ENCODE results near the gene GRIP2.

GRCh38 chr3:14560110-14560509, 20.0 kb upstream of the GRIP2 start:
- no peak for TF ChIP-seq POLR2A (IDR thresholded peaks at IDR 0.05)
- no peak for TF ChIP-seq CTCF (IDR thresholded peaks at IDR 0.05 in 8 of 11, conservative IDR thresholded peaks at IDR 0.05 in 3 of 11)

Data from spleen (tissue), 7 donors.